Measurements from ENCODE around the gene ATG9B.

GRCh38 chr7:151056283-151056665 is 32.0 kb upstream of the ATG9B start:
- no peak for TF ChIP-seq REST (IDR thresholded peaks at IDR 0.05; ENCODE audit: low read depth, low read length)
- no peak for TF ChIP-seq RAD21 (IDR thresholded peaks at IDR 0.05; ENCODE audit: low read length)
- peak; percentile 23 for TF ChIP-seq CTCF (IDR thresholded peaks at IDR 0.05)
- no peak for TF ChIP-seq EP300 (IDR thresholded peaks at IDR 0.05; ENCODE audit: borderline replicate concordance in 1 of 2, low read depth in 1 of 2, low read length in 1 of 2)
- TF ChIP-seq RFX5 (IDR thresholded peaks at IDR 0.05; ENCODE audit: low read length): no peak
- no peak for TF ChIP-seq ELF1 (IDR thresholded peaks at IDR 0.05)
- TF ChIP-seq NRF1 (IDR thresholded peaks at IDR 0.05; ENCODE audit: low read depth, low read length): no peak
